Thyroid gland (tissue), 4 donors: ENCODE measurements around the gene TTI1.

Source experiments
- POLR2A ChIP-seq, 2 donors: fragments of 450-650 bp; IDR thresholded peaks; one replicate each; pipeline ENCODE4 v1.6.1; 2017; ENCODE audit warnings: antibody characterized with exemption in 2 of 2, mild to moderate bottlenecking in 2 of 2, moderate library complexity in 1 of 2
- TF ChIP-seq, protein P1 (sequence below), 6 experiments: fragments of 200-600 bp in 3 of 6; fragments of 450-650 bp in 3 of 6; sonication (generic) in 3 of 6; IDR thresholded peaks; one replicate each; pipeline ENCODE4 v1.5.1; 2016 to 2019; ENCODE audit warnings: antibody characterized with exemption in 6 of 6, mild to moderate bottlenecking in 2 of 6, inconsistent platforms in 1 of 6, moderate library complexity in 1 of 6

GRCh38 chr20:38001173-38001875 is 31.9 kb downstream of the TTI1 start:
- TF ChIP-seq, protein P1, sequence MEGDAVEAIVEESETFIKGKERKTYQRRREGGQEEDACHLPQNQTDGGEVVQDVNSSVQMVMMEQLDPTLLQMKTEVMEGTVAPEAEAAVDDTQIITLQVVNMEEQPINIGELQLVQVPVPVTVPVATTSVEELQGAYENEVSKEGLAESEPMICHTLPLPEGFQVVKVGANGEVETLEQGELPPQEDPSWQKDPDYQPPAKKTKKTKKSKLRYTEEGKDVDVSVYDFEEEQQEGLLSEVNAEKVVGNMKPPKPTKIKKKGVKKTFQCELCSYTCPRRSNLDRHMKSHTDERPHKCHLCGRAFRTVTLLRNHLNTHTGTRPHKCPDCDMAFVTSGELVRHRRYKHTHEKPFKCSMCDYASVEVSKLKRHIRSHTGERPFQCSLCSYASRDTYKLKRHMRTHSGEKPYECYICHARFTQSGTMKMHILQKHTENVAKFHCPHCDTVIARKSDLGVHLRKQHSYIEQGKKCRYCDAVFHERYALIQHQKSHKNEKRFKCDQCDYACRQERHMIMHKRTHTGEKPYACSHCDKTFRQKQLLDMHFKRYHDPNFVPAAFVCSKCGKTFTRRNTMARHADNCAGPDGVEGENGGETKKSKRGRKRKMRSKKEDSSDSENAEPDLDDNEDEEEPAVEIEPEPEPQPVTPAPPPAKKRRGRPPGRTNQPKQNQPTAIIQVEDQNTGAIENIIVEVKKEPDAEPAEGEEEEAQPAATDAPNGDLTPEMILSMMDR (IDR thresholded peaks at IDR 0.05): no peak
- no peak for TF ChIP-seq POLR2A (IDR thresholded peaks at IDR 0.05)
